ENCODE data around the gene STIMATE.

The STIMATE gene

GRCh38 chr3:52798376-52798977 lies 98.9 kb downstream of the STIMATE start:
- no peak for TF ChIP-seq POLR2AphosphoS5 (IDR thresholded peaks at IDR 0.05; ENCODE audit: low read depth, low read length)
- no peak for TF ChIP-seq TAF1 (IDR thresholded peaks at IDR 0.05; ENCODE audit: borderline replicate concordance, insufficient read depth, low read length)
- TF ChIP-seq REST (IDR thresholded peaks at IDR 0.05; ENCODE audit: insufficient read depth in 1 of 2, low read depth in 2 of 2, low read length in 2 of 2): no peak

GRCh38 chr3:52796411-52796810 lies 100.9 kb downstream of the STIMATE start:
- TF ChIP-seq FOXP2 (optimal IDR thresholded peaks at IDR 0.05; ENCODE audit: borderline replicate concordance, extremely low read depth, extremely low read length, insufficient read depth) (no peak), SIN3A (IDR thresholded peaks at IDR 0.05; ENCODE audit: borderline replicate concordance, insufficient read depth, low read length) (no peak), POLR2AphosphoS5 (IDR thresholded peaks at IDR 0.05; ENCODE audit: low read depth, low read length) (no peak), REST (IDR thresholded peaks at IDR 0.05; ENCODE audit: insufficient read depth in 1 of 2, low read depth in 2 of 2, low read length in 2 of 2) (no peak), TAF1 (IDR thresholded peaks at IDR 0.05; ENCODE audit: borderline replicate concordance, insufficient read depth, low read length) (no peak)

GRCh38 chr3:52795298-52795900 lies 101.9 kb downstream of the STIMATE start:
- no peak for TF ChIP-seq FOXP2 (optimal IDR thresholded peaks at IDR 0.05; ENCODE audit: borderline replicate concordance, extremely low read depth, extremely low read length, insufficient read depth)
- no peak for TF ChIP-seq REST (IDR thresholded peaks at IDR 0.05; ENCODE audit: insufficient read depth in 1 of 2, low read depth in 2 of 2, low read length in 2 of 2)
- TF ChIP-seq TAF1 (IDR thresholded peaks at IDR 0.05; ENCODE audit: borderline replicate concordance, insufficient read depth, low read length): no peak
- no peak for TF ChIP-seq POLR2AphosphoS5 (IDR thresholded peaks at IDR 0.05; ENCODE audit: low read depth, low read length)
- TF ChIP-seq SIN3A (IDR thresholded peaks at IDR 0.05; ENCODE audit: borderline replicate concordance, insufficient read depth, low read length): no peak

- TF ChIP-seq REST (IDR thresholded peaks at IDR 0.05; ENCODE audit: insufficient read depth in 1 of 2, low read depth in 2 of 2, low read length in 2 of 2) (no peak), FOXP2 (optimal IDR thresholded peaks at IDR 0.05; ENCODE audit: borderline replicate concordance, extremely low read depth, extremely low read length, insufficient read depth) (no peak), TAF1 (IDR thresholded peaks at IDR 0.05; ENCODE audit: borderline replicate concordance, insufficient read depth, low read length) (no peak), POLR2AphosphoS5 (IDR thresholded peaks at IDR 0.05; ENCODE audit: low read depth, low read length) (no peak), SIN3A (IDR thresholded peaks at IDR 0.05; ENCODE audit: borderline replicate concordance, insufficient read depth, low read length) (no peak)
Observed at GRCh38 chr3:52794612-52795099, 102.7 kb downstream of the STIMATE start, which contains the start of gene ITIH3. TSS of gene ITIH3 (plus strand) at chr3:52794796. CDS start at chr3:52794804, 8 bp downstream.
